GM12865 (cell line): Measurements from ENCODE around the gene GMFB.

Source experiments
- DNase-seq: peaks from one replicate; pipeline ENCODE4 v3.0.0; 2010; ENCODE audit warnings: low read depth
- H3K4me3 ChIP-seq: 2 replicates; pipeline ENCODE4 v1.5.1; 2011; ENCODE audit warnings: mild to moderate bottlenecking, low read depth, low read length, control low read depth
- CTCF ChIP-seq: IDR thresholded peaks from 2 replicates; pipeline ENCODE4 v1.5.1; 2011; ENCODE audit warnings: low read length, control low read depth, low read depth, inconsistent platforms; ENCODE audit not compliant: insufficient read depth; ENCODE audit errors: missing control alignments

GMFB gene

GRCh38 chr14:54488318-54488645 is 498 bp downstream of the GMFB start:
- DNase-seq, result no peak
- H3K4me3 ChIP-seq, result peak overlapping the region; percentile 71
- peak; percentile 10 for TF ChIP-seq CTCF

- no peak for TF ChIP-seq CTCF
- DNase-seq, result no peak
- peak overlapping the region; percentile 71 for H3K4me3 ChIP-seq
Measured at GRCh38 chr14:54487771-54488170, 1.0 kb downstream of the GMFB start.

GRCh38 chr14:54486685-54487084 is 2.1 kb downstream of the GMFB start:
- no peak for TF ChIP-seq CTCF
- no peak overlapping the region for H3K4me3 ChIP-seq
- DNase-seq, result no peak

GRCh38 chr14:54483846-54484245 is 4.9 kb downstream of the GMFB start:
- peak overlapping the region; percentile 61 for H3K4me3 ChIP-seq
- TF ChIP-seq CTCF, result no peak
- no peak for DNase-seq

GRCh38 chr14:54483073-54483745 is 5.6 kb downstream of the GMFB start:
- DNase-seq, result no peak
- TF ChIP-seq CTCF, result no peak
- peak overlapping the region; percentile 61 for H3K4me3 ChIP-seq

GRCh38 chr14:54481695-54482094 is 7.1 kb downstream of the GMFB start:
- no peak overlapping the region for H3K4me3 ChIP-seq
- TF ChIP-seq CTCF, result no peak
- no peak for DNase-seq
